Stimulated activated CD8-positive, alpha-beta memory T cell treated with anti-CD3 and anti-CD28 coated beads, Interleukin-15, amount 100 ng/mL, for 1 hour (primary cell): Measurements from ENCODE around the gene APBB1IP.

Source experiments
- DNase-seq: peaks from one replicate; pipeline ENCODE4 v3.0.0-alpha.2; 2020; ENCODE audit warnings: low read depth

The APBB1IP gene

DNA sequence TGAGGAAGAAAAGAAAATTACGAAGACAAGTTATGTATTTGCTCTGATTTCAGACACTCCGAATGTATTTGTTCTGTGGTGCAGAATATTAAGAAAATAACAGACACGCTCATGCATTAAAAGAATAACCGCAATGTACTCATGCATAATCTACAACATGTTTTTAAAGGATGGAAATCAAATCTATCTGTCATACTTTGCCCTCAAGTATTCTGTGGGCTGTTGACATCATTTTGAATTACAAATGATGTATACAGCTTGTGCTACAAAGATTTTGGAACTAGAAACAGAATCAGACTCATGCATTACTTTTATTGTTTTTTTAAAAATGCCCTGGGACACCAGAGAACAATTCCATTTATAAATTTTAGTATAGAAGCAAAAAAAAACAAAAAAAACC, 69.9 kb downstream of the APBB1IP start:
- no peak for DNase-seq

DNA sequence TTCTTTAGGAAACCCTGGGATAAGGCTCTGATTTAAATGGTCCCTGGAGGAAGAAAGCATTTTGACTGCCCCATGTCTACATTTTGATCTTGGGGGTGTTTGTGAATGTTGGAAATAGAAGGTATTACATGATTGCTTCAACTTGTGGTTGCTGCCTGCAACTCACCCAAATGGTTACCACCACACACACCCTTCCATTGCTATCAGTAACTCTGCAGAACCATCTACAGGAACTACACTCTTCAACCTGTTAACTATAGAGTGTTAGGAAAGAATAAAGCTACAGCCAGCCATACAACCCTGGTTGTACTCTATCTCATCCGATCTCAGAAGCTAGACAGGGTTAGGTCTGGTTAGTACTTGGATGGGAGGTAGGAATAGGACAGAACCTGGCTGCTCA, 71.2 kb downstream of the APBB1IP start:
- DNase-seq: no peak

DNA sequence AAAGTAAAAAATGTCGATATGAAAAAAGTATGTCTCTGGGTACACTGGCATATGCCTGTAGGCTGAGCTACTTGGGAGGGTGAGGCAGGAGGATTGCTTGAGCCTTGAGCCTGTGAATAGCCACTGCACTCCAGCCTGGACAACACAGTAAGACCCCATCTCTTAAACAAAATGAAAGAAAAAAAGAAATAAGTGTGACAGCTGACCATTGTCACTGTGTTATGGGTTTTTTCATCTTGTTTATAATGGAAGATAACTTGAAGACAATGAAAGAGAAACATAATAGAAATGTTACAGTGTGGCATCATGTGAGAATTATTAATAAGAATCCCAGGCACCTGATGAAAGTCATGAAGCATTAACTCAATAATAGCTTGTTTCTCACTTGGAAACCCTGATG, 75.0 kb downstream of the APBB1IP start:
- DNase-seq: no peak

DNA sequence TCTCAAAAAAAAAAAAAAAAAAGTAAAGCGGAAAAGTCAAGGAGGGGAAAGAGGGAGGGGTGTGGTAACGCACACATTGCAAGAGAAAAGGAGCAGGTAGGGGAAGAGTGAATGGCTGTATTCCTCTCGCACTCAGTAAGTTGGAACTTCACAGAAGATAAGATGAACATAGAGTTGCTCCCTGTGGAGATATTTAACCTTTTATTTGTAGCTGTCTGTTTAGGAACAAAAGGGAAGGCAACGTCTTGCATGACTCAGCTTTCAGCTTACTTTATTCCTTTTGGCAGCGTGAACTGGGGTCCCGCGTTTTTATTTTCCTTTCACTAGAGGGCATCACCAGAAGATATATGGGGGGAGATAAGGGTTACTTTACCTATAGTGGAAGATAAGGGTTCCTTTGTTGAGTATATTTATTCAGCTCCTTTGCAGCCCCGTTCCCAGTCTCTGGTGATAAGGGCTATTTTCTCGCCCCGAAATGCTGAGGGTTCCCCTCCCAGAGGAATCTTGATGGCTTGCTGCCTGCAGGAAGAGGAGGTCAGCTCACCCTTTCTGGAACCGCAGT, 78.5 kb downstream of the APBB1IP start:
- DNase-seq: no peak

DNA sequence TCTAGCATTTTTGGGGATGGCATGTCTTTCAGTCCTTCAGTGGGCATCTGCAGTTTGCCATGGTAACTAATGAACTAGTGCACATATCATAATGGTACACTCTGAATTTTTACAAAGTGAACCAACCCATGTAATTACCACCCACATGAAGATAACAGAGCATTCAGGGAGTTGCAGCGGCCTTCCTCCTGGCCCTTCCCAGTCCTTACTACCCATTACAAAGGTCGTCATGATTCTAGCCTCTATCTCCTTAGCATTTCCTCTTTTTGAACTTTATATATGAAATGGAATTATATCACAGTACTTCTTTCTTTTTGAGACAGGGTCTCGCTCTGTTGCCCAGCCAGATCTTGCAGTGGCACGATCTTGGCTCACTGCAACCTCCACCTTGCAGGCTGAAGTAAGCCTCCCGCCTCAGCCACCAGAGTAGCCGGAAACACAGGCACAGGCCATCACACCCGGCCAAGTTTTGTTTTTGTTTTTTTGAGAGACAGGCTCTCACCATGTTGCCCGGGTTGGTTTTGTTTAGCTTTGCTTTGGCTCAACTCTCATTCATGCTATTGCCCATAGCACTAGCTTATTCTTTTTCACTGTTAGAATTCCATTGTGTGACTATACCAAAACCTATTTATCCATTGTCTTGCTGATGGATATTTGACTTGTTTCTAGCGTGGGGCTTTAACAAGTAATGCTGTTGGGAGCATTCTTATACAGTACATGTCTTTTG, 79.2 kb downstream of the APBB1IP start:
- DNase-seq: no peak

DNA sequence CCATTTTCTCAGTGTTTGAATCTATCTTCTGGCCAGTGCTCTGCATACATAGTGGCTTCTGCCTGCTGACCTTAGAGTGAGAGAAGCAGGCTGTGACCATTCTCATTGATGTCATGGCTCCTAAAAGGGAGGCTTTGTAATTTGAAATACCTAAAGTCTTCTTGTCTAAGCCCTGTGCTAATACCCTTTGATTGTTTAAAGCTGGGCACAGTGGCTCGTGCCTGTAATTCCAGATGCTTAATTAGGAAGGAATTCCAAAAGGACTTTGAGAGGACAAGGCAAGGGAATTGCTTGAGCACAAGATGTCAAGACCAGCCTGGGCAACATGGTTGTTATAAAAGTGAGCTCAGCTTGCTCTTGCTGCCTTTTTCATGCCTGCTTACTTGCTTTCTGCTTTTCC, 81.7 kb downstream of the APBB1IP start:
- no peak for DNase-seq

DNA sequence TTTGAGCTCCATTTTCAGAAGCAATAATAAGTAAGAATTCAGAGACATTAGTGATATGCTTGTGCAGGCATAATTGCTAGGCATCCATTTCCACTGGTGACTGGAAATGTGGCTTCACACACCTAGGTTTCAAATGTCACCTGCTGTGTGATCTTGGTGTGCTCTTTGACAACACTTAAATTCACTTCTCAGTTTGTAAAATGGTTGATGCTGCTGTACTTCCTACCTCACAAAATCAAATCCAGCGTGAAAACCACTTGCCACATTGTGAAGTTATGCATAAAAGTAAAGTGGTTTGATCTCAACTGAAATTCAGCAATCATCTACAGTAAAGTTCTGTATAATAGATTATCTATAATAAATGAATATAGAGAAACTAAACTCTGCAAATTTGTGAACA, 82.4 kb downstream of the APBB1IP start:
- DNase-seq: no peak

DNA sequence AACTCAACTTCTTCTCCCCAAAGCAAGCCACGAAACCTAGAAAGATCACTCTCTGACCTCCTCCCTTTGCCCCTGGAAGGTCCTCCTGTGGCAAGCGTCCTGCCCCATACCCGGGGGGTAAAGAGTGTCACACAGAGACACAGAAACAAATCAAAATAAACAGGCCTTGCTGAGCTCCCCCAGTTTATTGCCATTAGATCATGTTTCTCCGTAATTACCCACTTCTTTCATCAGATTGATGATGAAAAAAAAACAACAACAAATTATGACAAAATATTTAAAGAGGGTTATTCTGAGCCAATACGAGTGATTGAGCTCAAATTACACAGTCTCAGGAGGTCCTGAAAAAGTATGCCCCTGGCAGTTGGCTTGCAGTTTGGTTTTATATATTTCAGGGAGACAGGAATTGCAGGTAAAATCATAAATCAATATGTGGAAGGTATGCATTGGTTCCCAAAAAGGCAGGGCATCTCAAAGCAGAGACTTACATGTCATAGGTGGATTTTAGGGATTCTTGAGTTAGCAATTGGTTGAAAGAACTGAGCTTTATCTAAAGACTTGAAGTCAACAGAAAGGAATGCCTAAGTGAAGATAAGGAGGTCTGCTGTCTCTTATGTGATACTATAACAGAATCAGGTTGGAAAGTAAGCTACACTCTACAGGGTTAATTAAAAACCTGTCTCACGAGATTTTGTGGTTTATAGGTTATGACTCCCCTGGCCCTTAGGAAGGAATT, 86.2 kb downstream of the APBB1IP start:
- no peak for DNase-seq

DNA sequence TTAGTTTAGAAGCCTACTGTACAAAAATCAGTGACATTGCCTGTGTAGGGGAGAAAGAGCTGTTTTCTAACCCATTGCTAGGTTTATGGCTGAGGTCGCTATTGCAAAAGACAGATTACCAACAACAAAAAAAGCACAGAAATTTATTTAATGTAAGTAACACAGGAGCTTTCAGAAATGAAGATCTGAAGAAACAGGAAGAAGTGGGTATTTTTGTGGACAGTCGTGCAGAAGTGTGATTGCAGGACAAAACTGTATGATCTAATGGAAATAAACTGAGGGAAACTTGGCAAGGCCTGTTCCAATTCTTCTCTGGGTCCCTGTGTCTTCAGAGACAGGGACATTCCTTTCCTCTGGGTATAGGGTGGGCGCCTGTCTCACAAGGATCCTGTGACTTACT, 87.4 kb downstream of the APBB1IP start:
- no peak for DNase-seq

DNA sequence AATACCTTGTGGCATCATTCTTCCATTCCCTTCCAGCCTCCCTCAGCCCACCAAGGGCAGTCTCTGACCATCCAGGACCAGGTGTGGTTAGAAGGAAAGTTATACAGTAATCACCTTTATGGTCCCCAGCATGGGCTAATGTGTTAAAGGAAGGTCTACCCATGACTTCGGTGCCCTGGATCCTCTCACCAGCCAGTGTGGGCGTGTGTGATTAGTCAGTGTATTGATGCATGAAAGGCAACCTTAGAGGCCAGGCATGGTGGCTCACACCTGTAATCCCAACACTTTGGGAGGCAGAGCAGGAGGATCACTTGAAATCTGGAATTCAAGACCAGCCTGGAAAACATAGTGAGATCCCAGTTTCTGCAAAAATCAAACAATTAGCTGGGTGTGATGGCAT, 88.9 kb downstream of the APBB1IP start:
- DNase-seq: no peak

DNA sequence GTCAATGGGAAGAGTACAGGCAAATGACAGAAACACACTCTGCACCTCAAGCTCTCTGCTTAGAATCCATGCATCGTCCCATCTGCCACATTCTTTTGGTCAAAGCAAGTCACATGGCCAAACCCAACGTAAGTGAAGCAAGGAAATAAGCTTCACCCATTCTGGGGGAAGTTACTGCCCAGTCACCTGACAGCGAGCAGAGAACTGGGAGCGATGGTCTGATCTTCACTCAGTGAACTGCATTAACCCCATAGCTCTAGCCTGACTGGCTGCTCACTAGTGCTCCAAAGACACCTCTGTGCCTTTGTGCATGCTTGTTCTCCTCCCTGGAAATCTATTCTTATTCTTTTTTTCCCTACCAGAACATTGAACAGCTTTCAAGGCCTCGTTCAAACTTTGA, 89.9 kb downstream of the APBB1IP start:
- DNase-seq: no peak

DNA sequence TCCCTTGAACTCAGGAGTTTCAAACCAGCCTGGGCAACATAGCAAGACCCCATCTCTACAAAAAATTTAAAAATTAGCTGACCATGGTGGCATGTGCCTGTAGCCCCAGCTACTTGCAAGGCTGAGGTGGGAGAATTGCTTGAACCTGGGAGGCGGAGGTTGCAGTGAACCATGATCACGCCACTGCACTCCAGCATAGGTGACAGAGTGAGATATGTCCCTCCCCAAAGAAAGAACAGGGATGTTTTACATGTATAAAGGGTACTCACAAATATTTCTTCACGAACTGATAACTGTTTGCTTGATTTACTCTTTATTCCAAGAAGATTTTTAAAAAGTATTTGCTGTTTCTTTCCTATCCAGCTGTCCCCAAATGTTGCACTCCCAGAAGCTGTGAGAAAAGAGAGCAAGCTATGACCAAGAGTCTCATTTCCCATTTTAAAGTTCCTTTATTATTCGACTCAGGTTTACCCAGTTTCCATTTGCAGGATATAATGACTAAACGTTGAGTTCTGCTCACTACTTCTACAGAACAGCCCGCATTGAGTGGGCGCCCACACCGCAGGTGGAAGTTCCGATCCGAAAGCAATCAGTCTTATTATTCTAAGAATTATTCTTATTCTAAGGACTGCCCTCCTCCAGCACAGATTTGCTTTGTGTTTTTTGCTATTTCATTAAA, 90.7 kb downstream of the APBB1IP start:
- no peak for DNase-seq

DNA sequence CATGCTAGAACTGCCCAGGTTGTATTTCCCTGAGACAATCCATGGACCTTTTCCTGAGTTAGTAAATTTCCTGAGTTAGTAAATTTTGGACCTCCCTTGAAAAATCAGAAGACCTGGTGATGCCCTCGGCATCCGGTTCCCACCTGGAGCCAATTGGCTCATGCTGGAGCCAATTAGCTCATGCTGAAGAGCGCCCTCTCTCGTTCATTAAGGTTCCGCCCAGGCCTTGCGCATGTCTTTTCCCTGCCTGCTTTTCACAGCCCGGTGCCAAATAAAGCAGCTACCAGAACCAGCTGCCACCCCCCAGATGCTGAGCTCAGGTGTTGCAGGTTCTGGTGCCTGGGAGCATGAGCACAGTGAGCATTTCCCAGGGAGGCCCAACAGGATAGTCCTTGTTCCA, 96.2 kb downstream of the APBB1IP start:
- DNase-seq: no peak

DNA sequence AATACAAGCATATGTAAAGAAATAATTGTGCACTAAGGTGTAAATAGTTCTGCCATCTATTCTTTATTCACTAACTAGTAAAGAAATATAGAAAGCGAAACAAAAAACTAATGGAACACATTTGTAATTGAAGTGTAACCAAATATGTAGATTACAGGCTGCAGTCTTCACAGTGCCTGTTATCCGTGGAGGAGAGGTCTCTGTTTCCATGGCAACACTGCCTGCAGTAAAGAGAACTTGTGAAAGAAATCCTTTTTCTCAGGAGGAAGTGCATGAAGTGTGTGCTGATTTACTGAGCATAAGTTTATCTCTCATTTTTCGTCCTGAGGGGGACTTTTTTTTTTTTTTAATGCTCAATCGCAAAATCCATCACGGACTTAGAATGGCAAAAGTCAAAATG, 102.5 kb downstream of the APBB1IP start:
- DNase-seq: no peak

DNA sequence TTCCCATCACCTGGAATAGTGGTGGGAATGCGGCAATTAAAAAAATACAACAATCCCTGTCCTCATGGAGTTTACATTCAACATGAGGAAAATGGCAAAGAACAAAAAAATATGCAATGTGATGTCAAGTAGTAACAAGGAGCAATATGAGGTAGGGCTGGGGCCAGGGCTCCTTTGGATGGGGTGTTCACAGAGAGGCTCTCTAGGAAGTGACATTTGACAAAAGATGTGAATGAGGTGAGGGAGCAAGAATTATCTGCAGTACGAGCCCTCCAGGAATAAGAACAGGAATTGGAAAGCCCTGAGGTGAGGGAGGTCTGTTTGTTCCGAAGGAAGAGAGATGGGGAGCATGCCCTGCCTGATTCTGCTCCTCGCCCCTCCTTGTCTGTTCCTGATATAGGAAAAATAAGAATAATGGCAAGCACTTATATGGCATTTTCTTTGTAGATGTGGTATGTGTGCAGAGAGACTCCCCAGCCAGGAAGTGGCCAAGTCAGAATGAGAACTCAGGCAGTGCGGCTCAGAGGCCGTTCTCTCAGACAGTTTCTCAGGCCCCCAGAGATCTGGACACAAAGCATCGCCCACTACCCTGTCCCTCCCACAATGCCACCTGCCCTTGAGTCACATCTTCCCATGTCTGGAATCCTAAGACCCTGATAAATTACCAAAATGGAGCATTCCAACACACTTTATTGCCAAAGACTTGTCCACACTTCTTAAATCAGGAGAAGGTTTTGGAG, 105.6 kb downstream of the APBB1IP start:
- no peak for DNase-seq

DNA sequence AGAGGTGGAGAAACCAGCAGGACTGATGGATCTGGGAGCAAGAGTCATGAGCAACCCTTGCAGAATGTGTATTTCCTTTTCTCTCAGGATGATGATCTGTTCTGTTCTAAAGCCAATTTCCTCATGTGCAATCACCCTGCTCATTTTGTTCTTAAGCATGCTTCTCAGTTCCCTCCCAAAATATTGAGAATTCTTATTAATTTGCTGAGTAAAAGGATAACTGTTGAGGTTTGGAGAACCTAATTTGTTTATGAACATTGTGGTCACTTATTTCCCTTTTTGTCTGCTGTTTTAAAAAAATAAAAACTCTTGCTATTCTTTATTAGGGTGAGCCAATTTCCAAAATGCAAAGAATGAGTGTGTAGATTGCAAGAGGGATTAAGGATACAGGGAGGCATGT, 106.8 kb downstream of the APBB1IP start:
- no peak for DNase-seq

DNA sequence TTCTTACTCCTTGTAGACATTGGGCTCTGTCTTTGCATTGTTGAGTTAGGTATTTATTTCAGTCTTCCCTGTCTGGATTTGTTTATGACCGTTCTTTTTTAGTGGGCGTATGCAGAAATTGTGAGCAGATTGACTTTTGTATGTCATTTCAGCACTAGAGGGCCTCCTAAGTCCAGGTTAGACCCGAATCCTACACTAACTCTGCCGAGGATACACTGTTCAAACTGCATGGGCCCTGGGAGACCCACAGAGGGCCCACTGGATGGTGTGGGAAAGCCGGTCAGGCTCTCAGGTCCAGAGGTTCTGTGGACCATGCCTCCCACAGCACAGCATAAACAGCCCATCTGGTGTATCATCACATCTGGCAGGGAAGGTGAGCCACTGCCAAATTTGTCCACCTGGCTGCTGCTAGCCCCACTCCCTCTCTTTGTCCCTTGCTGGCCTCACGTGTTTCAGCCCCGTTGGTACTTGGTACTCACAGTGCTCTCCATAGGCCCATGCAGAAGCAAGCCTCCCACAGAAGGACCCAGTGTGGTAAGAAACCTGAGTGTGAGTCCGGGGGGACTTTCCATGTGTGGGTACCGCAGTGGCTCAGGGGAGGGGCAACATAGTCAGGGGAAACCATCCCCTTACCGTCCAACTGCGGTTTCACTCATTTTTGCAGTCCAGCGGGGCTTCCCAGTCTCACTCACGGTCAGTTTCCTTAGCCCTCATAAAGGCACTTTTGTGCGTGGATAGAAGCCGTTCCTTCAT, 112.8 kb downstream of the APBB1IP start:
- DNase-seq: no peak

DNA sequence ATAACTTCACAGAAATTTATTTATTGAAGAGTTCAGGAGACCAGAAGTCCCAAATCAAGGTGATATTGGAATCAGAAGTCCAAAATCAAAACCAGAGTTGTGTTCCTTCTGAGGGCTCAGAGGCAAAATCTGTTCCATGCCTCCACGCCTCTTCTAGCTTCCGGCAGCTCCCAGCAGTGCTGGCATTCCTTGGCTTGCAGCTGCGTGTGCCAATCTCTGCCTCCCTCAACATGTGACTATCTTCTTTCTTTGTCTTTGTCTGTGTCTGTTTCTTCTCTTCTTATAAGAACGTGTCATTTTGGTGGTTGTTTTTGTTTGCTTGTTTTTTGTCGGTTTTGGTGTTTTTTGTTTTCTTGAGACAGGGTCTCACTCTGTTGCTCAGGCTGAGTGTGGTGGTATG, 116.1 kb downstream of the APBB1IP start:
- DNase-seq: no peak

DNA sequence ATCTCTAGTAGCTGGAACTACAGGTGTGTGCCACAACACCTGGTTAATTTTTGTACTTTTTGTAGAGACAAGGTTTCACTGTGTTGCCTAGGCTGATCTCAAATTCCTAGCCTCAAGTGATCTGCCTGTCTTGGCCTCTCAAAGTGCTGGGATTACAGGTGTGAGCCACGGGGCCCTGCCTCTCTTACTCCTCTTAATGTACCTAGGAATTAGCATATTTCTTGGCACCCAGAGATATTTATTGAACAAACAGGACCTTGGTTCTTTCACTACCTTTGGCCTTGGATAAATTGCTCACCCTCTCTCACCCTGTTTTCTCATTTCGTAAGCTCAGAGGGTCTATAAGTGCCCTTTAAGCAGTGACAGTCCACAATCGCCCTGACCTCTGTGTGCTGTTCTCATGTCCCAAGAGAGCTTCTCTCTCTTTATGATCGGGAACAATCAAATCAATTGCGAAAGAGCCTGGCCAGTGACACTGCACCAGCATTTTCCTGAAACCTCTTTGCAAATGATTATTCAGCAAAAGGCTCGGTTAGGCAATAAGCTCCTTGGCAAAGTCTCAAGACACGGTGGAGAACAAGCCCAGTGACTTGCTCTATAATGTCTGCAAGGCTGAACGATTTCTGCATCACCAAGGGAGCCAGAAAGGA, 117.7 kb downstream of the APBB1IP start:
- DNase-seq: no peak

DNA sequence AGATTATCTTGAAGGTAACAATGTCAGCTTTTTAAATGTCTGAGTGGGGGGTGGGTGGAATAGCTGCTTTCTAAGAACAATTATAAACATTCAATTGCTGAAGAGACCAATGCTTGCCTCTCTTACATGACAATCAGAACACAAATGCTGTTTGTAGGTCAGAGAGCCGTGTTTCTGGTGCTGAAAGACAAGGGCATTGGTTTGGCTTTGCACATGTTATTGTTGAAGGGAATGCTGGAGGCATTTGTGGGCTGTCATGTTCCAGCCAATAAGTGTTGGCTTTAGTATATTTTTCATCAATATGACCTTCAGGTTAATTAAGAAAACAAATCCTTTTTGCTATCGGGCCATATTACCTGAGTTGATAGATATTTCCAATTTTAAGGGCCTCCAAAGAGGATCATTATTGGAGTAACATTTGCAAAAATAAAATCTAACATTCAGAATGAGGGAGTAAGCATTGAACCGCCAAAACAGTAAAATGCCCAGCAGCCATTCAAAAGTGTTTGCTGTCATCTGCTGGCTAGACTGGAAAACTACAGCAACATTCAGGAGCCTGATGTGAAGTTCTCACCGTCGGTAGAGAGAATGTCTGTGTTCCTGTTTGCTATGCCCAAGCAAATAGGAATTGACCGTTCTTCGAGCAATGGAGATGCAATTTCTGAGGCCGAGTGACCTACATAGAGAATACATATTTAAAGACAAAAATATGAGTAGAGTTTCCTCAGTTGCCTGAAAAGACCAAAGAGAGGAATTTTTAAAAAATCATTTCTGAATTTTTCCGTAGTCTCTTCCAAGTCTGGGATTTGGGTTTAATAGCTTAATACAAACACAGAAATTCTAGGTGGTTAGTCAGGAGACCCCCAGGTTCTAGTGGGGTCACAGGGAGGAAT, 118.9 kb downstream of the APBB1IP start:
- DNase-seq: no peak
